ENCODE data around the gene SIM1. TPM values are rescaled to one million over a fixed set of nuclear protein-coding genes. Genes with fewer than 3 reads are reported as not detected.

SIM1 gene
- total RNA-seq, 1 donor from 2014 or later = not detected

DNA sequence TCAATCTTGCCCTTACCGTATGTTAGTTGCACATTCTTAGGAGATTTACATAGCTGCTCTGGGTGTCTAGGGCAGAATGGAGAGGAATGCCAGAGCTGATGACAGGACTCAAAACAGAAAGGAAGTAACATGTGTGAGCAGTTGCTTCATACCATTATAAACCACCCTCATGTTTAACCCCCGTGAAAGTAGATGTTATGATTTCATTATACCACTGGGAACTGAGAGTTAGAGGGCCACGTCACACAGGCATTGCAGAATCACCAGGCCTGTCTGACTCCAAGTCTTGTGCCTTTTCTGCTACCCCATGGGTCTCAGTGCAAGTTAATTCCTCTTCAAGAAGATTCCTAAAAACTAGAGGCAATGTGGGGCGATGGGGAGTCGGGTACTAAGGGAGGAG, 23.5 kb upstream of the SIM1 start:
- H3K4me3 ChIP-seq (ENCODE audit: low read depth, low read length) = no peak overlapping the region
- DNase-seq (ENCODE audit: low read depth) (no peak), FAIRE-seq (peak; percentile 83)
- no peaks in the 10 kb centered on the region for H3K36me3 ChIP-seq (ENCODE audit: control insufficient read depth, insufficient read depth, low read length)
- TF ChIP-seq, protein P1, sequence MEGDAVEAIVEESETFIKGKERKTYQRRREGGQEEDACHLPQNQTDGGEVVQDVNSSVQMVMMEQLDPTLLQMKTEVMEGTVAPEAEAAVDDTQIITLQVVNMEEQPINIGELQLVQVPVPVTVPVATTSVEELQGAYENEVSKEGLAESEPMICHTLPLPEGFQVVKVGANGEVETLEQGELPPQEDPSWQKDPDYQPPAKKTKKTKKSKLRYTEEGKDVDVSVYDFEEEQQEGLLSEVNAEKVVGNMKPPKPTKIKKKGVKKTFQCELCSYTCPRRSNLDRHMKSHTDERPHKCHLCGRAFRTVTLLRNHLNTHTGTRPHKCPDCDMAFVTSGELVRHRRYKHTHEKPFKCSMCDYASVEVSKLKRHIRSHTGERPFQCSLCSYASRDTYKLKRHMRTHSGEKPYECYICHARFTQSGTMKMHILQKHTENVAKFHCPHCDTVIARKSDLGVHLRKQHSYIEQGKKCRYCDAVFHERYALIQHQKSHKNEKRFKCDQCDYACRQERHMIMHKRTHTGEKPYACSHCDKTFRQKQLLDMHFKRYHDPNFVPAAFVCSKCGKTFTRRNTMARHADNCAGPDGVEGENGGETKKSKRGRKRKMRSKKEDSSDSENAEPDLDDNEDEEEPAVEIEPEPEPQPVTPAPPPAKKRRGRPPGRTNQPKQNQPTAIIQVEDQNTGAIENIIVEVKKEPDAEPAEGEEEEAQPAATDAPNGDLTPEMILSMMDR (IDR thresholded peaks at IDR 0.05; ENCODE audit: insufficient read depth, low read length, severe bottlenecking) = no peak
- peaks cover 7% of the 10 kb centered on the region for H3K27me3 ChIP-seq (ENCODE audit: control insufficient read depth, insufficient read depth, low read length)

DNA sequence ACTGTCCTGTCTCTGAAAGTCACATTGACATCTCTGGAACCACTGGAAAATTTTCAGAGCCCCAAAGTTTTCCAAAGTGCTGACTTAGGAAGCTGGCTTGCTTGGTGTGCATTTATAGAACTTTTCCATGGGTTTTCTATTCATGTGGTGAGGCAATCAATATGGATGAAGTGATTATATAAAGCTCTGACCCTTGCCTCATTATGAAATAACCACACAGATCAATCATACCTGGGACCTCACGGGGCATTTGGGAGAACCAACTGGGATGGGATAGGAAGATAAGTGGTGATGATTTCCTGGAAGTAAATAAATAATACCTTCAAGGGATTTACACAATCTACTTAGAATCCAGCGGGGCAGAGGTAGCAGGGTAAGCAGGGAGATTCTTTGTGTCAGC, 22.9 kb upstream of the SIM1 start:
- TF ChIP-seq, protein P1 (IDR thresholded peaks at IDR 0.05; ENCODE audit: insufficient read depth, low read length, severe bottlenecking) = no peak
- H3K36me3 ChIP-seq (ENCODE audit: control insufficient read depth, insufficient read depth, low read length) = no peaks in the 10 kb centered on the region
- peaks cover 7% of the 10 kb centered on the region for H3K27me3 ChIP-seq (ENCODE audit: control insufficient read depth, insufficient read depth, low read length)
- FAIRE-seq = no peak
- no peak overlapping the region for H3K4me3 ChIP-seq (ENCODE audit: low read depth, low read length)
- no peak for DNase-seq (ENCODE audit: low read depth)

DNA sequence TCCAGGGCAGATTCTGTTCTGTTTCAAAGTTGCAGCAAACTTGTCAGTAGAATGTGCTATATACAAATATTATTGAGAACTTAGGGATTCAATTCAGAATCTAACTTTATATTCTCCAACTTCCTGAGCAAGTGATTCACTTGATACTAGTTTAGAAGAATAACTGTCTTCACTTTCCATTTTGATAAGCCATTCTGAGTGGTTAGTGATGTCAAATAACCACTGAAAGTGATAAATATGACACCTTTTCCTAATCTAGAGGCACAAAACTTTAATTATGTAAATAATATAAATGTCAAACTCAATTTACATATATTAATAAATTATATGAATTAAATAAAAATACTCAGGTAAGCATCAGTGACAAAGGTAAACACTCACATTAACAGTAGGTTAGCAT, 20.5 kb upstream of the SIM1 start:
- peaks cover 7% of the 10 kb centered on the region for H3K27me3 ChIP-seq (ENCODE audit: control insufficient read depth, insufficient read depth, low read length)

DNA sequence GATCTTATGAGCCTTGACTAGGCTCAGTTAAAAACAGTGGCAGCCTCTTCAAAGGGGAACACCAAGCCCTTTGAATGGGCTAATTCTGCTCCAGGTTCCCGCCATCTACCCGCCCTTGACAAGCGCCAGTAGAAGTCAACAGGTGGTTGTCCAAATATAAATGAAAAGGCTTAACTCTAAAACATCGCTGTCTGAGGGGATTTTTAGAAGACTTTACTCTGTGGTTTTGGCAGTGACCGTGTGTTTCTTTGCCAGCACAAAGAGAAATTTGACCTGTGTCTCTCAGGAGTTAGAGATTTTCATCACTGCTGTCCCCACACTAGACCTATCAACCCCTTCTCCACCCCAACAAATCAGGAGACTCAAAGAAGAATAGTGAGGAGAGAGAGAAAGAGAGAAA, 19.8 kb upstream of the SIM1 start:
- DNase-seq (ENCODE audit: low read depth) (no peak), FAIRE-seq (peak; percentile 50)
- Histone ChIP-seq H3K36me3 (ENCODE audit: control insufficient read depth, insufficient read depth, low read length) (no peaks in the 10 kb centered on the region), H3K27me3 (ENCODE audit: control insufficient read depth, insufficient read depth, low read length) (peaks cover 7% of the 10 kb centered on the region), H3K4me3 (ENCODE audit: low read depth, low read length) (no peak overlapping the region)
- TF ChIP-seq, protein P1 (IDR thresholded peaks at IDR 0.05; ENCODE audit: insufficient read depth, low read length, severe bottlenecking) = no peak

More for the DNA sequence above, 20.5 kb upstream of the SIM1 start:
- Histone ChIP-seq H3K4me3 (ENCODE audit: low read depth, low read length) (no peak overlapping the region), H3K36me3 (ENCODE audit: control insufficient read depth, insufficient read depth, low read length) (no peaks in the 10 kb centered on the region)
- TF ChIP-seq, protein P1 (IDR thresholded peaks at IDR 0.05; ENCODE audit: insufficient read depth, low read length, severe bottlenecking) = no peak
- no peak for FAIRE-seq
- DNase-seq (ENCODE audit: low read depth) = no peak

DNA sequence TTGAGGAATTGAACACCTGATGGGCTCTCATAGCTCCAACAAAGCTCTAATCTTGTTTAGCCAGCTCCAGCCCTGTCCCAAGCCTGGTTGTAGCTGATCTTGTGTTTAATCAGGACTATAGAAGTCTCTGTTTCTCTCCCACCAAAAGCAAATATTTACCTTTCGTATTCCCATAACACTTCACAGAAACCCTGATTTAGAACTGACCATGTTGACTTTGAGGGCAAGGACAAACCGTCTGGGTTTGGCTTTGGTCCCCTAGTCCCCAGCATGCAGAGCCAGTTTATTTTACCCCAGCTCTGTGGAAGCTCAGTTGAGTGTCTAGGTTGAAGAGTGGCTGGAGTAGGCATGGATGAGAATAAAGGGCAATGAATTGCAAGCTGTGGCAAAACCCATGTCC, 18.0 kb upstream of the SIM1 start:
- no peak for FAIRE-seq
- no peak for DNase-seq (ENCODE audit: low read depth)
- TF ChIP-seq, protein P1 (IDR thresholded peaks at IDR 0.05; ENCODE audit: insufficient read depth, low read length, severe bottlenecking) = no peak
- Histone ChIP-seq H3K27me3 (ENCODE audit: control insufficient read depth, insufficient read depth, low read length) (peaks cover 7% of the 10 kb centered on the region), H3K4me3 (ENCODE audit: low read depth, low read length) (no peak overlapping the region), H3K36me3 (ENCODE audit: control insufficient read depth, insufficient read depth, low read length) (no peaks in the 10 kb centered on the region)
